Heart right ventricle (tissue), 16 donors: ENCODE data around the gene PCP2. TPM values are rescaled to one million over a fixed set of nuclear protein-coding genes. Genes with fewer than 3 reads are reported as not detected.

Source experiments
- ATAC-seq, 8 donors: fragments of 200-7000 bp; cut with Tn5 transposase; one replicate each; pipeline ENCODE4 v1.9.1; 2020; ENCODE audit warnings: mild to moderate bottlenecking in 8 of 8, moderate library complexity in 8 of 8, moderate number of reproducible peaks in 1 of 8
- DNase-seq, 2 donors: peaks; one replicate each; pipeline ENCODE4 v3.0.0-alpha.2; 2020
- H3K27ac ChIP-seq, 10 donors: fragments of 200-600 bp; sonication (generic) in 2 of 10; one replicate each; pipeline versions ENCODE4 v1.5.0 to v1.8.0; 2020 to 2022; ENCODE audit warnings: mild to moderate bottlenecking in 3 of 10
- H3K27me3 ChIP-seq, 7 donors: fragments of 200-600 bp; one replicate each; pipeline ENCODE4 v1.8.0; 2021 to 2022; ENCODE audit warnings: mild to moderate bottlenecking in 2 of 7
- H3K36me3 ChIP-seq, 9 donors: fragments of 200-600 bp; sonication (generic) in 1 of 9; one replicate each; pipeline versions ENCODE4 v1.5.0 to v1.8.0; 2020 to 2022; ENCODE audit warnings: mild to moderate bottlenecking in 2 of 9
- H3K4me1 ChIP-seq, 9 donors: fragments of 200-600 bp; sonication (generic) in 1 of 9; one replicate each; pipeline versions ENCODE4 v1.5.0 to v1.8.0; 2020 to 2022; ENCODE audit warnings: mild to moderate bottlenecking in 4 of 9
- H3K4me3 ChIP-seq, 10 donors: fragments of 200-600 bp; sonication (generic) in 2 of 10; one replicate each; pipeline versions ENCODE4 v1.5.0 to v1.8.0; 2020 to 2022; ENCODE audit warnings: mild to moderate bottlenecking in 7 of 10, moderate library complexity in 2 of 10
- H3K9me3 ChIP-seq, 11 donors: fragments of 200-600 bp in 10 of 11; sonication (generic) in 2 of 11; one replicate each; pipeline versions ENCODE4 v1.5.0 to v1.8.0; 2013 to 2022; ENCODE audit warnings: mild to moderate bottlenecking in 2 of 11, control low read depth in 1 of 11, moderate library complexity in 1 of 11
- CTCF ChIP-seq, 9 donors: fragments of 200-600 bp; sonication (generic) in 2 of 9; IDR thresholded peaks; one replicate each; pipeline versions ENCODE4 v1.5.0 to v1.8.0; 2021 to 2022; ENCODE audit warnings: antibody characterized with exemption in 9 of 9, mild to moderate bottlenecking in 5 of 9, moderate library complexity in 1 of 9
- WGBS, 2 donors: extraction: QIAGEN DNeasy Blood & Tissue Kit; methylation state at CpG; one replicate each; pipeline ENCODE4 v1.1.7; 2013; ENCODE audit warnings: inconsistent platforms in 1 of 2; 5-methylcytosine and 5-hydroxymethylcytosine counted together
- intact Hi-C, 10 donors: fragments of 100-400 bp; cut with DNase I; formaldehyde crosslinking; loops; one replicate each; pipeline versions ENCODE4 v1.11.1 to v1.14.2; 2022
- polyA plus RNA-seq, 2 donors: library from polyadenylated mRNA; stranded (reverse); fragments of 200-250 nt; gene quantifications; one replicate each; pipeline ENCODE4 v1.2.3, GENCODE V29; 2013
- total RNA-seq, 10 donors: library from RNA; stranded (reverse); fragmentation: NEBNext Ultra II Directional in 3 of 10; extraction: Animal tissue kit (Norgen Biotek cat#: 25700) in 3 of 10; gene quantifications; one replicate each; pipeline versions ENCODE4 v1.2.1 to v1.2.4, GENCODE V29; 2021 to 2023
- donor health status: Arrhythmogenic right ventricular cardiomyopathy.
- donor health status: ischemic (EF 13 %, LVEDD 7.1; RV severe dilation, severe dysfunction).
- donor health status: healthy with polysubstance abuse.
- donor health status: DM: no; HTN: yes; CAD: no.
- donor health status: DM: no; HTN: no; CAD: no.
- donor health status: ischemic (EF 25% LVEDD 6.9; RV normal size, moderate dysfunction).
- donor health status: ischemic (EF 25% LVEDD 5.7; RV mildly dilated, moderate dysfunction).
- donor health status: healthy.
- donor health status: DM: yes; HTN: yes; CAD: no.
- donor health status: Ischemic cardiomyopathy.
- donor health status: ischemic (EF 35%, LVEDD 5.7; RV mildly dilated, moderate dysfunction).
- donor health status: nonischemic (EF 11% LVEDD 7.7; RV severe dilation, severe dysfunction).
- donor health status: DM: yes; HTN: yes; CAD: no.
- donor health status: PGD.
- donor health status: ischemic (EF 29% LVEDD 5.4; RV normal size, mild dysfunction).
- donor health status: nonischemic (EF 23%, LVEDD 6.1; RV moderate dilation, normal function).

The PCP2 gene
- total and polyA plus RNA-seq, 12 donors, result 0.35 to 3.8 (median 1.6) TPM; not detected in 2

- ATAC-seq (peak in 7 of 8 donors; percentile 62 to 91 (median 76)), DNase-seq (peak; percentile 40 to 64)
- Histone ChIP-seq H3K4me3 (no peak overlapping the region), H3K27ac (peak overlapping the region in 1 of 10 donors; percentile 60), H3K9me3 (peaks cover 0 to 7% (median 0%) of the 10 kb centered on the region in 11 donors), H3K4me1 (peaks cover 0 to 34% (median 0%) of the 10 kb centered on the region in 9 donors), H3K27me3 (peaks cover 0 to 68% (median 31%) of the 10 kb centered on the region in 7 donors), H3K36me3 (no peaks in the 10 kb centered on the region)
- no peak for TF ChIP-seq CTCF (IDR thresholded peaks at IDR 0.05)
- intact Hi-C loops, result loop anchor here in 4 of 10 donors (5.0 to 10.0 kb wide), 4 partner anchors 107 to 570 kb away; no protein-coding TSS in a partner anchor
- 53 to 57% methylated on average over 18 to 21 of the region's 21 CpGs for WGBS, 2 donors
Measured at GRCh38 chr19:7674010-7675005, 40.8 kb upstream of the PCP2 start.

GRCh38 chr19:7672522-7672921 is 39.0 kb upstream of the PCP2 start:
- Histone ChIP-seq H3K27me3 (peaks cover 0 to 76% (median 32%) of the 10 kb centered on the region in 7 donors), H3K9me3 (peaks cover 0 to 7% (median 0%) of the 10 kb centered on the region in 11 donors), H3K36me3 (no peaks in the 10 kb centered on the region), H3K27ac (no peak overlapping the region), H3K4me3 (no peak overlapping the region), H3K4me1 (peaks cover 0 to 34% (median 0%) of the 10 kb centered on the region in 9 donors)
- 38 to 43% methylated on average over 9 of the region's 9 CpGs for WGBS, 2 donors
- no peak for ATAC-seq
- intact Hi-C loops, result loop anchor here in 3 of 10 donors (10.0 kb wide), 3 partner anchors 108 to 568 kb away; no protein-coding TSS in a partner anchor
- DNase-seq, result no peak
- TF ChIP-seq CTCF (IDR thresholded peaks at IDR 0.05), result no peak

GRCh38 chr19:7670790-7671189 is 37.3 kb upstream of the PCP2 start:
- DNase-seq, result no peak
- ATAC-seq, result no peak
- 22 to 24% methylated on average over 9 of the region's 9 CpGs for WGBS, 2 donors
- peak overlapping the region in 1 of 10 donors; percentile 28 for H3K4me3 ChIP-seq
- peak overlapping the region in 1 of 10 donors; percentile 38 for H3K27ac ChIP-seq
- H3K4me1 ChIP-seq, result peaks cover 0 to 19% (median 0%) of the 10 kb centered on the region in 9 donors
- no peaks in the 10 kb centered on the region for H3K36me3 ChIP-seq
- TF ChIP-seq CTCF (IDR thresholded peaks at IDR 0.05), result no peak
- intact Hi-C loops, result loop anchor here in 3 of 10 donors (10.0 kb wide), 3 partner anchors 106 to 566 kb away; no protein-coding TSS in a partner anchor
- H3K27me3 ChIP-seq, result peaks cover 0 to 62% (median 32%) of the 10 kb centered on the region in 7 donors
- H3K9me3 ChIP-seq, result peaks cover 0 to 7% (median 0%) of the 10 kb centered on the region in 11 donors

- intact Hi-C loops, result loop anchor here in 3 of 10 donors (10.0 kb wide), 3 partner anchors 105 to 565 kb away; no protein-coding TSS in a partner anchor
- WGBS, 2 donors, result 0 to 2% methylated on average over 39 to 43 of the region's 43 CpGs
- H3K36me3 ChIP-seq, result no peaks in the 10 kb centered on the region
- no peak for TF ChIP-seq CTCF (IDR thresholded peaks at IDR 0.05)
- peaks cover 0 to 19% (median 0%) of the 10 kb centered on the region in 9 donors for H3K4me1 ChIP-seq
- peaks cover 0 to 7% (median 0%) of the 10 kb centered on the region in 11 donors for H3K9me3 ChIP-seq
- no peak for DNase-seq
- no peak for ATAC-seq
- peak overlapping the region in 1 of 10 donors; percentile 28 for H3K4me3 ChIP-seq
- H3K27me3 ChIP-seq, result peaks cover 0 to 60% (median 32%) of the 10 kb centered on the region in 7 donors
- H3K27ac ChIP-seq, result peak overlapping the region in 1 of 10 donors; percentile 38
Measured at GRCh38 chr19:7670150-7670783, 36.7 kb upstream of the PCP2 start.
